GM21423 (cell line): ENCODE measurements around the gene VPS37B.

Experiments used
- ATAC-seq: cut with Tn5 transposase; IDR thresholded peaks from one replicate; pipeline ENCODE4 v1.9.1; 2021; ENCODE audit warnings: mild to moderate bottlenecking, moderate library complexity; ENCODE audit not compliant: unreplicated experiment

The VPS37B gene

DNA sequence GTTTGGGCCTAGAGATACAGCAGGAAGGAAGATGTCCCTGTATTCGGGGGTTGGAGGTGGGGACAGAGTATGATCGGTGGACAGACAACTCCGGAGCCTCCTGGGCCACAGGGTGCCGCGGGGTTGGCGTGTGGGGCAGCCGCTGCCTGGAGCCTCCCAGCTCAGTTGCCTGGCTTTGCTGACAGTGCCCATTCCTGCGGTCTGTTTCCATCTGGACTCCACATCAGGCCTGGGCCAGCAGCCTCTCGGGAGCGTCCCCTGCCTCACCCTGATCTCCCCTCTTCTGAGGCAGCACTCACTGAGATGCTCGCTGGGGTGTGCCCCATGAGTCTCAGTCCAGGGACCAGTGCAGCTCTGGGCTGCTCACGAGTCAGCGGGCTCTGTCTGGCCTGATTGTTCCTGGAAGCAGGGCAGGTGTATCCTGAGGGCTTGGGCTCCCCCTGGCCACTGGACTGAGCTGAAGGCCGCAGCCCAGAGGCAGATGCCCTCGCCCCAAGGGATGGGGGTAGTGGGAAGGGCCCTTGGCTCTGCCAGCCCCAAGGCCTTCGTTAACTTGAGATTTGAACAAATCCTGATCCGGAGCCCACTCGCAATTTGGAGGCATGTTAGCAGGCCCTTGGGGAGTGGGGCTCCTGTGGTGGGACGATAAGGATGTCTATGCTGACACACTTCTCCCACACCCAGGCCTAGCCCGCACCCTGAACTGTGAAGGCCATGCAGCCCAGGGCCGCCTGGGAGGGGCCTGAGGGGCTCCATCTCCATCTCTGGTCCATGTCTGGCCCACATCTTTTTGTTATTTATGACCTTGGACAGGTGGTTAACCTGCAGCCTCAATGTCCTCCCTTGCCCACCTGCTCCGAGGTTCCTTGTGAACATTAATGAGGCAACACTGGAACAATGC lies 53.2 kb downstream of the VPS37B start:
- ATAC-seq, result no peak

DNA sequence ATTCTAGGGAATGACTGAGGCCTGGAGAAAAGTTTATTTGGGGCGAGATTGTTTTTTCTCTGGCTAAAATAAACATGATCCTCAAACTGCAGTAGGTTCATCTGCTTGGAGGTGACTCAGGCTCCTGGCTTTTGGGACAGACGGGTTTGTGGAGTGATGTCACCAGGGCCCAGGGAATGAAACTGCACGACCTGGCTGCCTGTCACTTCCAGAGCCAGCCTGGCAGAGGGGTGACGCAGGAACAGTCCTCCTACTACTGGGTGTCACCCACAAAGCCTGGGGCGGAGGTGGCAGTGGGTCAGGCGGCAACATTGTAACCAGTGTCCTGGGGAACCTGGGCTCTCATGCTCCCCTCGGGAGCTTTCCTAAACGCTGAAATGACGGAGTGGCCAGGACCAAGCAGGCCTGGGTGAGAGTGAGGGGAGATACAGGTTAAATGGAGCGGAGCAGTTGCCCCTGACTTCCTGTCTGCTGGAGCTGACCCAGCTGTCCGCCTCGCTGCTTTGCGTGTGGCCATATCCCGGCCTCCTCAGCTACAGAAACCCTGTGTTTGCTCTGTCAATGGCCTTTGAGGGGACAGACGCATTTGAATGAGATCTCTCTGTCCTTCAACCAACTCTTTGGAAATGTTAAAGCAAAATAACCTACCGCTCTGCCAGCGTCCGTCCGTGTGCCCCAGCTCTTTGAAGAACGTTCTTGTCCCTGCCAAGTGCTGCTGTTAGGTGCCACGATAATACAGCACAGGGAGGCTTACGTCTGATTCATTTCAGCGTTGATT lies 54.2 kb downstream of the VPS37B start:
- ATAC-seq, result no peak

DNA sequence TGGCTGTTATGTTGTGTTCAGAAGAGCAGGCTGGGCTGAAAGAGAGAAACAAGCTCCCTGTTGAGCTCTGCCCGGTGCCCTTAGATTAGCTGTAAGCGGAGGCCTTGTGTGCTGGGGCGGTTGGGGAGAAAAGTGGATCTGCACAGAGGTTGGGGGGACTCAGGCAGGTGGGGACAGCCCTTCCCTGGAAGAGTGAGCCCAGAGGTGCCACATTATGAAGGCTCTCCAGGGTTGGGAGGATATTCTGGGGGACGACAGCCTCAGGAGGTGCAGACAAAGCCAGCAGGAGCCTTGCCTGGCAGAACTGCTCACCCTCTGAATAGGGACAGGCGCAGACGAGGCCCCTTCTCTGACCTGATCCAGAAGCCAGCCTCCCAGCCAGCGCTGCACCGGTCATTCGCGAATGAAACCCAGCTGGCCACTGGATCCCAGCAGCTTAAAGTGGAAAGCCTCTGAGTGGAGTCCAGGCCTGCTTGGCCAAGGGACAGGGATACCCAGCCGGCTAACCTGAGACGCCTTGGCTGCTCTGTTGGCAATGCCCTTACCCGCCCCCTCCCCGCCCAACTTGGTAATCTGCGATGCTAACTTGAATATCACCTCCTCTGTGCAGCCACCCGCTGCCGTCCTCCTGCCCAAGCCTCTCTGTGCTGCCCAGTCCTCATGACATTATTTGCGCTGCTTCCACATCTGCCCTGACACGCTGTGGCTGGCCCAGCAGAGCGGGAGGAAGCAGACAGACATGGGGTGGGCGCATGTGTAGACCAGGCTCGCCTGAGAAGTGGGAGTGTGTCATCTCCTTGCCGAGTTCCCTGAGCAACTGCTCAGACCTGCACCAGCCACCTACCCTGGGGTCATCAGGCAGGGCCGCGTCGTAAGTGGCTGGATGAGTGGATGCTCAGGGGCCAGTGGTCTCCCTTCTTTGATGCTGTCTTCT lies 55.1 kb downstream of the VPS37B start:
- no peak for ATAC-seq

DNA sequence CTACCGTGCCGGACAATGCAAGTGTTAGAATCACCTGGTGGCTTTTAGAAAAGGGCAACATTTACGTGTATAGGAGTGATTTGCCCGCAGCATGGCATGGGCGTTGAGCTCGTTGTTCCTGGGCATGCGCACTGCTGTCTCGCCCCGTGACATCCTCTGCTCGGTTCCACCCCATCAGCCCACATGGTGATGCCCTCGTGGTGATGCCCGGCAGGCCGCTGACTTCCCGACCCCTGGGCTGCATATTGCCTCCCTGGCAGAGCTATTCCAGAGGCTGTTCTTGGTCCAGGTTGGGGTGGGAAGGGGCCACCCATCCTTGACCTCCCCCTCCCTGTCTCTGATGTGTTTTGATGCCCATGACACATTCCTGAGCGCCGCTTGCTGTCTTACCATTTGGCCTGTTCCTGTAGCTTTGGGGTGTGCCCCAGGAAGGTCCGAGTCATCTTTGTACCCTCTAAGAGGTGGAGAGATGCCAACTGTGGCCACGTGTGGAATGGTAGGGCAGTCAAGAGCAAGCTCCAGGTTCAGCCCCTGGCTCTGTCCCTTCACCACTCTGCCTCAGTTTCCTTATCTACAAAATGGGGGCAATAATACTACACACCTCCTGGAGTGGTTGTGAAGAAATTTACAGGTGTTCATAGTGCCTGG lies 55.9 kb downstream of the VPS37B start:
- ATAC-seq, result no peak

DNA sequence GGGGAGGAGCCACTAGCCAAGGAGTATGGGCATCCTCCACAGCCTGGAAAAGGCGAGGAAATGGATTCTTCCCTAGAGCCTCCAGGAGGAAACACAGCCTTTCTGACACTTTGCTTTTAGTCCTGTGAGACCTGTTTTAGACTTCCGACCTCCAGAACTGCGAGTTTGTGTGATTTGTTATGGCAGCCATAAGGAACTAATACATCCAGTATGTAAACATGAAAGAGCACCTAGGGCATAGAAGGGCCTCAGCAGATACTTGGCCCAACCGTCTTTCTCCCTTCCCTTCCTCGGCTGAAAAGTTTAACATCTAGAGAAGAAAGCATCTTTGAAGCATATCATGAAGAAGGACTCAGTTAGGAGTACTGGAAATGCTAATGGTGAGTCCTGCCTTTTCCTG lies 57.1 kb downstream of the VPS37B start:
- ATAC-seq, result no peak

DNA sequence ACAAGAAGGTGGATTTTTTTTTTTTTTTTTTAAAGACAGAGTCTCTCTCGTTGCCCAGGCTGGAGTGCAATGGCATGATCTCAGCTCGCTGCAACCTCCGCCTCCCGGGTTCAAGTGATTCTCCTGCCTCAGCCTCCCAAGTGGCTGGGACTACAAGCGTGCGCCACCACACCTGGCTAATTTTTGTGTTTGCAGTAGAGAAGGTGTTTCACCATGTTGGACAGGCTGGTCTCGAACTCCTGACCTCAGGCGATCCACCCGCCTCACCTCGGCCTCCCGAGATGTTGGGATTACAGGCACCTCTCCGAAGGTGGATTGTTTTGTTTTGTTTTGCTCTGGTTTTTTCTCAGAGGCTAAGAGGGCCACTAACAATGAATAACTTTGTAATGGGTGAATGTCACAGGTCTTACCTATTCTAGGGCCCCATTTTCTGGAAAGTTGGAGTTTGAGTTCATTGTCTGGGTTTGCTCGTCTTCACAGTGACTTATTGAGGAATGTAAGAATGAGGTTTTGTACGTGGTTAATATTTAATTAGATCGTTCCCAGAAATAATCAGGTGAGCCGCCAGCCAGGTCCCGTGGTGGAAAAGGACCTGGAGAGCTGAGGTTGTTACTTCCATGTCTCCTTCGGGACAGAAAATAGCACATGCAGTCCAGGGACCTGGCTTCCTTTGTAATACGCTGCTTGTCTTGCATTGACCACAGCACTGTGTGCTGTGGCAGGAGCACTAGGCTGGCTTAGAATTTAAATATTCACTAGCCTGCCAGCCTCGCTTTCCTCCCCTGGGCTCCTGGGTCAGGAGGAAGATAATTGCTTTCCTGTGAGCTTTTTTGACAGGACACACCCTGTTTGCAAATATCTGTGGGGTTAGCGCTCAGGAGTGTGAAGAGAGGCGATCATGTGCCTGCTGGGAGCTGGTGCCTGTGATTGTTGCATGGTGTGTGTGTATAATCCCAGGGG lies 58.3 kb downstream of the VPS37B start:
- ATAC-seq, result no peak

DNA sequence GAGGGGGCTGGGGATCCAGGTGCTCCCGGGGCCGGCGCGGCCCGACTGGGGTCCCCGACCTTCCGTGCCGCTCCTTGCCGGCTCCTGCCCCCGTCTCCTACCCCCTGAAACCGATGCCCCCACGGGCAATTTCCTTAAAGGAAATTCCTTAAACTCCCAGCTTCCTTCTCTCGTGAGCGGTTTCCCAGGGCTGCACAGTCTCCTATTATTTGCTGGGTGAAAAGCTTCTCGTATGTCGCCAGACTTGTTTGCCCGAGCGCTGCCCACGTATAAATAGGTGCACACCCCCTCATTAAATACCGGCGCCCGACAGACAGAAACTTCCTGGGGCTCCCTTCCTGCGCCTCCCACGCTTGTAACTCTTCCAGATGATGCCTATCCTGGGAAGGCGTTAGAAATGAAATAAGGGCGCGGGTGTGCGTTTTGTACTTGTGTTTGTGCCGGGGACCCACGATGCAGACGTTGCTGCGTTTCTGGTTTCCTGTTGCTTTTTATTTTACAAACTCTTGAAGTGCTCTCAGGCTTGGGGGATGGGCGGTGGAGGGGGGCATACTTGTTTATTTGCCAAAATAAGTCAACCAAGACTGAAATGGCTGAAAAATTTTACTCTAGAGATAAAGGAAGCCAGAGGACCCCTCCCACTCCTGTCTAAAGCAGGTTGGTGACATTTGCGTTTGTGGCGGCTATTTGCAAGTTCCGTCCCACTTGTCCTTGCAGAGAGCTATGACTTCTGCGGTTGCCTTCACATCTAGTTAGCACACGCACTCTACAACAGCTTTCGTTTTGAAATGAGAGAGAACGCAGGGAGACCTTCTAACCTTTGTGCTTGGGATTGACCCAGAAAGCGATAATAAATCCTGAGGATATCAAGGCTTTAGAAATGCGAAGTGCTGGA lies 59.6 kb downstream of the VPS37B start:
- ATAC-seq, result no peak

DNA sequence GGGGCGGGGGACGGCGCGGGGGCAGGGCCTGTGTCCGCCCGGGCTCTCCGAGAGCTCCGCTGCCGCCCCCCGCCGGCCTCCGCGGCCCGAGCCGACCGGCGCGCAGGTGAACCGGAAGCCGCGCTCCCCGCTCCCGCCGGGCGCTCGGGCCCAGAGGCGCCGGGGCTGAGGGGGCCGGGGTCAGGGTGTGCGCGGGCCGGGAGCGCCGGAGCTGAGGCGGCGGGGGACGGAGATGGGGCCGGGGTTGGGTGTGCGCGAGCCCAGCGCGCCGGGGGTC lies 60.2 kb downstream of the VPS37B start:
- ATAC-seq, result no peak

DNA sequence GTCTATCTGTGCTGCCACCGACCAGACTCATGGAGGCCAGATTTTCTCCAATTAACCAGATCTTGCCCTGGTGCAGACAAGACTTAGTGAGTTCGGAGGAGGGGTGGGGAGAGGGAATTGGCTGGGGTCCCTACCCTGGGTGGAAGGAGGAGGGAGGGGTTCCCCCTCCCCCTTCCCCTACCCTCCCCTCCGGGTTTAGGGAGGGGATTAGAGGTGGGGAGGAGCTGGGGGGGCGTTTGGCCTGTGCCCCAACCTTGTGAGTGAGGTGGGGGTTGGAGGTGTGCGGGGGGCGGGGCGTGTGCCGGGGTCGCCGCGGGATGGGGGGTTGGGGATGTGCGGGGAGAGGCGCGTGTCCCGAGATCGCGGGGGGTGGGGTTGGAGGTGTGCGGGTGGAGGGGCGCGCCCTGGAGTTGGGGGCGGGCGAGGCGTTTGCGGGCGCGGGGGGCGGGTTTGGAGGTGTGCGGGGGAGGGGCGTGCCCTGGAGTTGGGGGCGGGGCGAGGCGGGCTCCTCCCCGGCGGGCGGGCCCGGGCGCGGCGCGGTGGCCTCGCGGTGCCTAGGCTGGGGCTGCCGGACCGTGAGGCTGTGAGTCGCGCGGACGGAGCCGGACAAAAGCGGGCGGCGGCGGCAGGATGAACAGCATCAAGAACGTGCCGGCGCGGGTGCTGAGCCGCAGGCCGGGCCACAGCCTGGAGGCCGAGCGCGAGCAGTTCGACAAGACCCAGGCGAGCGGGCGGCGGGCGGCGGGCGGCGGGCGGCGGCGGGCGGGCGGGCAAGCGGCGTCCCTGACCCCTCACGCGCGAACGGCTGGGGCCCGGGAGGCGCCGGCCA lies 60.8 kb downstream of the VPS37B start, which contains the start of gene HIP1R:
HIP1R (plus strand) TSS at position 537 of the 829 bp plus-strand sequence; CDS start at position 631, 94 bp downstream.
- ATAC-seq, result no peak

DNA sequence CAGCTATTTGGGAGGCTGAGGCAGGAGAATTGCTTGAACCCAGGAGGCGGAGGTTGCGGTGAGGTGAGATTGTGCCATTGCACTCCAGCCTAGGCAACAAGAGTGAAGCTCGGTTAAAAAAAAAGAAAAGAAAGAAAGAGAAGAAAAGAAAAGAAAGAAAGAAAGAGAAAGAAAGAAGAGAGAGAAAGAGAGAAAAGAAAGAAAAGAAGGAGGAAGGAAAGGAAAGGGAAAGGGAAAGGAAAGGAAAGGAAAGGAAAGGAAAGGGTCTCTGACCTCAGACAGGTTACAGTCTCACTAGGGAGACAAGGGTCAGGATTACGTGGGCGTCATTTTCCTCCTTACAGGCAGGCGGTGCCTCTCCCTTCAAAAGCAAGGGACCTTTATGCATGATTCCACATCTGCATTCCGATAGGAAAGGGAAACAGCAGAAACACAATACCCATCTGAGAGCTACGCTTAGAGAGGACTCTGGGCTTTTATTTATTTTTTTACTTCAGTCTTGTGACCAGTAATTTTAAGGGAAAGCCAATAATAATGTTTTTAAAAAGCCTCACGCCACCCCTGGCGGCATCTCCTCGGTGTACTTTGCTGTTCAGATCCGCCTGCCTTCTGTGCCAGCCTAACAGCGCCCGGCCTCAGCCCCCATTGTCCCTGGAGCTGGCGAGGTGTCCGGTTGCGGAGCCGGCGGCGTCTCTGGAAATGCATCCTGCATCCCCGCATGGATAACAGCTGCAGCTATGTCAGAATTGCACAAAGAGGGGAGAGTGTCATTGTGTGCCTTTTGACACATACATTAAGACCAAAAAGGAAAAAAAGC lies 61.6 kb downstream of the VPS37B start:
- ATAC-seq, result no peak

DNA sequence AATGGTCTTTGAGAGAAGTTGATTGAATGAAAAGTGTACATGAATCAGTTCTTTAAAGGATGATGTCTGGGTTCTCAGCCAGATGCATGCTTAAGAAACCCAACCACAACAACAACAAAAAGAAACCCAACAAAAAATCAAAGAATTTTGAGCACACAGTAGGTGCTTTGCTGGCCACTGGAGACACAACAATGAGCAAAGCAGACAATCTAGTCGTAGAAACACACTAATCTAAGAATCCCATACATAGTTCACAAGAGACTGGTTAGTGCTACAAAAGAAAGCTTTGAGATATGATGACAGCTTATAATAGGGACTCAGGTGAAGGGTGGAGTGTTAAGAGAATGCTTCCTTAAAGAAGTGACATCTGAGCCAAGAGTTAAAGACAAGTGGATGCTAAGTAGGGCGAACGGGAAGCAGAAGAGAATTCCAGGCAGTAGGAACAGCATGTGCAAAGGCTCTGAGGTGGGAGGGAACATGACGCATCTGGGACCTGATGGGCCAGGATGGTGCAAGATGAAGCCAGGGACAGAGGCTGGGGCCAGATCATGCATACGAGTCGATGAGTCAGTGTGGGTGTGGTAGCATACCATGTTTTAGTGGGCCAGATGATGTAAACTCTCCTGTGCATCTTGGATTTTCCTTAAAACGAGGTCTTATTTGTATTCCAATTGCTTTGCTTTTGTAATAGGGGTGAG lies 65.3 kb downstream of the VPS37B start:
- ATAC-seq, result no peak

DNA sequence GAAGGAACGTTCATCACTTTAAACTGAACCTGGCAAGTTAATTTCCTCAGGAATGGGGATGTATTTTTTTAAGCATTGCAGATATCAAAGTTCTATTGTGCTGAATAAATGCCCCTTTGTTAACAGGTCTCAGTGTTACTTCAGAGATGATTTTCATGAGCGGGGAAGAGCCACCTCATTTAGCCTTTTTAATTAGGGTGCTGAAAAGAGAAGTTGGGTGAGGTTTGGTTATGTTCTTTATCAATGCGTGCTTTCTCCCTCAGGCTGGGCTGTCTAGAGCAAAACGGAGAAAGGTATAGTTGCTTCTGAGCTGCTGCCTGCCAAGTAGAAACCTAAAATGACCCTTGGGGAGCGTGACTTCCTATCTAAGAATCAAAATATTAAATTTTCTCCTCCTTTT lies 68.7 kb downstream of the VPS37B start:
- no peak for ATAC-seq

DNA sequence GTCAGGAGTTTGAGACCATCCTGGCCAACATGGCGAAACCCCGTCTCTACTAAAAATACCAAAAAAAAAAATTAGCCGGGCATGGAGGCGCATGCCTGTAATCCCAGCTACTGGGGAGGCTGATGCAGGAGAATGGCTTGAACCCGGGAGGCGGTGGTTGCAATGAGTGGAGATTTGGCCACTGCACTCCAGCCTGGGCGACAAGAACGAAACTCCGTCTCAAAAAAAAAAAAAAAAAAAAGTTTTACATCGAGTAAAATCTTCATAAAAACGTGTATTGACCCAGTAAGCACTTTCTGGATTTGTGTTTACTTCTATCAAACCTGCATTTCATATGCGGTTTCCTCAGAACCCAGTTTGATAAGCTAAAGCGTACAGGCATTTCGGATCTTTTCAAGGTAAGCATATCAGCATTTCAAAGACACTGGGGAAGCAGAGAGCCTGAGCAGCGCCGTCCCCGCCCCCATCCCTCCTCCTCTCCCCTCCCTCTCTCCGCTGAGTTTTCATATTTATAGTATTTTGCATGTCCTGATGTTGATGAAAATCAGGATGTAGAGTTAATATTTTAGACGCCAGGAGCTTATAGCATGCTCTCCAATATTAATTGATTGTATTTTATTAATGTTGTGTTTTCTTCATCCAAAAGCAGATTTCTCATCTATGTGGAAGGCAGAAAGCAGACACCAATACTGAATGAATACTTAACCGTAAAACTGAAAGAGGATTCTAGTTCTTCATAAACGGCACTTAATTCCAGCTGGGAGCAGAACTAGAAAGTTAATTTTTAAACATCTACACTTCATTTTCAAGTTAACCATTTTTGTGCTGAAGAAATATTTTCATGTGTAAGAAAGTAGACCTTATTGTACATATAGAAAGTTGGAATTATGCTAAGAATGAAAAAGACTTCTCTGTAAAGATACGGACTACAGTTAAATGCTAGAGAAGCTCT lies 69.9 kb downstream of the VPS37B start:
- no peak for ATAC-seq

DNA sequence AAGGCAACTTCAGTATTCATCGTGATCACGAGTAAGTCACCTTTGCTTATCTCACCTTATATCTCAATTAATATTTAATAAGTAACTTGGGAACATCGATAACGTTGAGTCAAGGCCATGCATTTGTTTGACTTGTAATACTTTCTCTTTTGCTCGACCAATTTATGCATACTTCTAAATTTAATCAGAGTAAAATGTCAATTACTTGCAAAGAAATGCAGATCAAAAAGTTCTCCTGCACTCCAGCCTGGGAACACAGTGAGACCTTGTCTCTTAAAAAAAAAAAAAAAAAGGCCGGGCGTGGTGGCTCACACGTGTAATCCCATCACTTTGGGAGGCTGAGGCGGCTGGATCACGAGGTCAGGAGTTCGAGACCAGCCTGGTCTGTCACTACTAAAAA lies 72.5 kb downstream of the VPS37B start:
- no peak for ATAC-seq

DNA sequence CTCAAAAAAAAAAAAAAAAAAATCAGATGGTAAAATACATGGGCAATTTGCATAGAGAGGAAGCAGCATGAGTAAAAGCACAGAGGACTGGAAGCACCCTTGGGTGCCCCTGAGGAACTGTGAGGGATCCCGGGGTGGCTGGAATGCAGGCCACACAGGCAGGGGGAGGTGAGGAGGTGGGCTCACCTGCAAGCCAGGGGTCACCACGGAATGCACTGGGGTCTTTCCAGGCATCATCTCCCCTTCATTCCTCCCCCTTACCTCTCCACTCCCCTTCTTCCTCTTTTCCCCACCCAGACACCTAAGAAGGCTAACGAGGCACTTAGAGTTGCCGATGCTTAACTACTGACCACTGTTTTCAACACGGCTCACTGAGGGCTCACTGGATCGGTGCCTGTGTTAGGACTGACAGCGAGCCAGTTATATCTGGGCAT lies 75.1 kb downstream of the VPS37B start:
- peak; percentile 64 for ATAC-seq
